DMS114 treated with DMSO at 0.1 percent for 48 hours (cell line): ENCODE data around the gene SSR3.
"Not testable (repeated sequence)": the region's sequence is repeated elsewhere in the genome, so short reads cannot be mapped to it uniquely, and the experiment has no call there.

Experiments
- DNase-seq: peaks from one replicate; lab custom pipeline; 2025; ENCODE audit not compliant: unreplicated experiment; lab: John Stamatoyannopoulos, UW

Gene SSR3

GRCh38 chr3:156554842-156555687 lies at the start of gene SSR3:
TSS of gene SSR3 (minus strand) at chr3:156555117. CDS start at chr3:156555089, 28 bp downstream.
- peak; percentile 96 for DNase-seq

GRCh38 chr3:156604064-156604641 lies 49.2 kb upstream of the SSR3 start:
- no peak for DNase-seq

- DNase-seq = no peak
These were observed 48.6 kb upstream of the SSR3 start for GRCh38 chr3:156603379-156604017.

- no peak for DNase-seq
These were observed 47.5 kb upstream of the SSR3 start for GRCh38 chr3:156602424-156602823.

GRCh38 chr3:156601497-156601896 lies 46.6 kb upstream of the SSR3 start:
- no peak for DNase-seq

GRCh38 chr3:156600834-156601233 lies 45.9 kb upstream of the SSR3 start:
- DNase-seq = no peak

GRCh38 chr3:156599089-156599874 lies 44.4 kb upstream of the SSR3 start:
- no peak for DNase-seq

GRCh38 chr3:156598413-156598812 lies 43.5 kb upstream of the SSR3 start:
- DNase-seq = no peak

- no peak for DNase-seq
These were observed 39.3 kb upstream of the SSR3 start for GRCh38 chr3:156594219-156594683.

- no peak for DNase-seq
These were observed 38.9 kb upstream of the SSR3 start for GRCh38 chr3:156593814-156594213.

- not testable (repeated sequence) for DNase-seq
These were observed 34.9 kb upstream of the SSR3 start for GRCh38 chr3:156589806-156590205.

- no peak for DNase-seq
These were observed 32.8 kb upstream of the SSR3 start for GRCh38 chr3:156587760-156588069.

GRCh38 chr3:156586905-156587759 lies 32.2 kb upstream of the SSR3 start:
- no peak for DNase-seq

GRCh38 chr3:156583469-156583868 lies 28.6 kb upstream of the SSR3 start:
- DNase-seq = no peak

- no peak for DNase-seq
These were observed 27.7 kb upstream of the SSR3 start for GRCh38 chr3:156582532-156583183.

GRCh38 chr3:156581954-156582353 lies 27.0 kb upstream of the SSR3 start:
- DNase-seq = no peak

- DNase-seq = no peak
These were observed 26.1 kb upstream of the SSR3 start for GRCh38 chr3:156581033-156581432.

- no peak for DNase-seq
These were observed 24.5 kb upstream of the SSR3 start for GRCh38 chr3:156579427-156579851.

- DNase-seq = no peak
These were observed 22.8 kb upstream of the SSR3 start for GRCh38 chr3:156577736-156578135.
